Rectal smooth muscle tissue (tissue), 1 donor: ENCODE results near the gene ZNF516.

Experiments used
- H3K27ac ChIP-seq: one replicate; pipeline ENCODE4 v1.7.0; 2013; ENCODE audit warnings: low read depth, low read length, inconsistent platforms
- H3K27me3 ChIP-seq: one replicate; pipeline ENCODE4 v1.7.0; 2013; ENCODE audit warnings: low read length; ENCODE audit not compliant: control insufficient read depth, insufficient read depth
- H3K36me3 ChIP-seq: one replicate; pipeline ENCODE4 v1.7.0; 2013; ENCODE audit warnings: low read length; ENCODE audit not compliant: control insufficient read depth, insufficient read depth
- H3K4me1 ChIP-seq: one replicate; pipeline ENCODE4 v1.7.0; 2013; ENCODE audit warnings: low read length; ENCODE audit not compliant: control insufficient read depth, insufficient read depth
- H3K4me3 ChIP-seq: one replicate; pipeline ENCODE4 v1.7.0; 2013; ENCODE audit warnings: low read length
- H3K9ac ChIP-seq: one replicate; pipeline ENCODE4 v1.7.0; 2013; ENCODE audit warnings: low read length

Gene ZNF516

DNA sequence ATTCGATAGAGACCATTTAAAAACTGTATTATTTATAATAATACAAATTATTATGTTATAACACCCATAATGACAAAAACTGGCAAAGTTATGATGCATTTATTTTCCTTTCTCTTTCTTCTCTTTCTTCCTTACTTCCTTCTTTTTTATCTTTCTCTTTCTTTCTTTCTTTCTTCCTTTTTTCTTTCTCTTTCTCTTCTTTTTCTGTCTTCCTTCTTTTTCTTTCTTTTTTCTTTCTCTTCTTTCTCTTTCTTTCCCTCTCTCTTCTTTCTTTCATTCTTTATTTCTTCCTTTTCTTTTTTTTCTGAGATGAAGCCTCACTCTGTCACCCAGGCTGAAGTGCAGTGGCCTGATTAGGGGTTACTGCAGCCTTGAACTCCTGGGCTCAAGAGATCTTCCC, 27.5 kb upstream of the ZNF516 start:
- Histone ChIP-seq H3K4me3 (no peak overlapping the region), H3K27me3 (peaks cover 5% of the 10 kb centered on the region), H3K36me3 (no peaks in the 10 kb centered on the region), H3K9ac (no peak overlapping the region), H3K27ac (no peak overlapping the region), H3K4me1 (no peaks in the 10 kb centered on the region)

DNA sequence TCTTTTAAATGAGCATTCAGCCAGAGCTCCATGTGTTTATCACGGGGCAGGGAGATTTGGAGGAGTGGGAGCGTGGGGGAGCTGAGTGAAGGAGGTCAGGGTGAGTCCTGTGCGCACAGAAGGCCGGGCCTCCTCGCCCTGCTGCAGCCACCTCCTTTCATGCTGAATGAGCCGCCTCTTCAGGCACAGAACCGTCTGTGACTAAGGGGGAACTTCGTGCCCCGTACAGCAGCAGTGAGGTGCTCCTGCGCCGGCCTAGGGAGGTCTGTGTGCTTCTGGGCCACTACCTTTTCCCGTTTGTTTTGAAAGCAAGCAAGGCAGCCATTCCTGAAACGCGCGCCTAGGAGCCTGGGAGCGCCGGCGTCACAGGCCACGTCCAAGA, 27.1 kb upstream of the ZNF516 start:
- Histone ChIP-seq H3K4me1 (no peaks in the 10 kb centered on the region), H3K4me3 (no peak overlapping the region), H3K9ac (no peak overlapping the region), H3K27me3 (peaks cover 2% of the 10 kb centered on the region), H3K36me3 (no peaks in the 10 kb centered on the region), H3K27ac (no peak overlapping the region)

DNA sequence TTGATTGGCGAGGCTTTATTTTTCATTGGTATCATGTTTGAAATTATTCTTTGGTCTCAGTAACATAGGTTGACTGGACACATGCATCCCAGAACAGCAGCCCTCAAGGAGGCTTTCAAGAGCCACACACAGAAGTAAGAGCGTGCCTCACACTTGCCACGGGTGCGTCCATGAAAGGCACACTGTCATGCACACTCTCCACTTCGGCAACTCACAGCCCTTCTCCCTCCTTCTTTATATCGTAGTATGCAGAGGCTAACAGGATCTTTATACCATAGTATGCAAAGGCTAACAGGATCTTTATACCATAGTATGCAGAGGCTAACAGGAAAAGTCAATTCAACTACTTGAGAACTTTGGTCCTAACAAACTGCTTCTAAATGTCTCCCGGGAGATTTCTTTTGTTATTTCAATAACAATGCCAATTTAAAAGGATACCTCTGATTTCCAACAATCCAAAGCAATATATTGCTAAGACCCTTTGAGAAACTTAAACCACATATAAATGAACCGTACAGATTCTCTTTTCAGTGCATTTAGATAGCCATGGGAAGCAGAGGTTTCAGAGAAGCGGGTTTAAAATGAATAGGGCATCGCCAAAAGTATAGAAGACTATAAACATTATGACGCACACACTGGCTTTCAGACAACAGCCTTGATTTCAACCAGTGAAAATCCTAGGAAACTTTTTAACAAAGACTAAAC, 26.5 kb upstream of the ZNF516 start:
- no peak overlapping the region for H3K4me3 ChIP-seq
- H3K27me3 ChIP-seq: no peaks in the 10 kb centered on the region
- no peak overlapping the region for H3K9ac ChIP-seq
- no peaks in the 10 kb centered on the region for H3K4me1 ChIP-seq
- H3K27ac ChIP-seq: no peak overlapping the region
- no peaks in the 10 kb centered on the region for H3K36me3 ChIP-seq

DNA sequence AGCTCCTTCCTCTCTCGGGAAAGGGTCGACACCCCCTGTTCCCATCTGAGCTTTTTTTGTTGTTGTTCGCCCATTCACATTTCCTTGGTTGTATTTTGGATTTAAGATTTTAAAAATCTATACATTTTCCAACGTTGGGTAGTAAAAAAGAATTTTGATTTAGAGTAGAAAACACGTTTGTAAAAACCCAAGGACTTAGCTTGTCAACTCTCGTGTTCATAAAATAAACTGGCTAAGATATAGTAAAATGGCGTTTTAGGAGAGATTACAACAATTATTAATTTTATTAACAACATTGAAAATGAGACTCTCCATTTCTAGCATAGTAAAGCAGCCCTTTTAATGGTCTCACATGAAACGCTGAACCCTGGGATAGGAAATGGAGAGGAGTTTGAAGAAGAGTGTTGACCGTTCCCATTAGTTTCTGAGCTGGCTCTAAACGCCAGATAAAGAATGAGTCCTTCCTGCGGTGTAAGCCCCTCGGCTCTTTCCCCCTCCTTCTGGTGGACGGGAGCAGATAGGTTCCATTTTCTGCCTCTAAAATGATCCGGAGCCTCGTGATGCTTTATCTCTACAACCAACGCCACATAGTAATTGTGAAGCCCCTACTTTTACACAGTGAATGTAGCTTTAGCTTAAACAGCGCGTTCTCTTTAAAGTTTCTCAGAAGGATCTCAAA, 24.0 kb upstream of the ZNF516 start:
- H3K27ac ChIP-seq: peak overlapping the region; percentile 10

DNA sequence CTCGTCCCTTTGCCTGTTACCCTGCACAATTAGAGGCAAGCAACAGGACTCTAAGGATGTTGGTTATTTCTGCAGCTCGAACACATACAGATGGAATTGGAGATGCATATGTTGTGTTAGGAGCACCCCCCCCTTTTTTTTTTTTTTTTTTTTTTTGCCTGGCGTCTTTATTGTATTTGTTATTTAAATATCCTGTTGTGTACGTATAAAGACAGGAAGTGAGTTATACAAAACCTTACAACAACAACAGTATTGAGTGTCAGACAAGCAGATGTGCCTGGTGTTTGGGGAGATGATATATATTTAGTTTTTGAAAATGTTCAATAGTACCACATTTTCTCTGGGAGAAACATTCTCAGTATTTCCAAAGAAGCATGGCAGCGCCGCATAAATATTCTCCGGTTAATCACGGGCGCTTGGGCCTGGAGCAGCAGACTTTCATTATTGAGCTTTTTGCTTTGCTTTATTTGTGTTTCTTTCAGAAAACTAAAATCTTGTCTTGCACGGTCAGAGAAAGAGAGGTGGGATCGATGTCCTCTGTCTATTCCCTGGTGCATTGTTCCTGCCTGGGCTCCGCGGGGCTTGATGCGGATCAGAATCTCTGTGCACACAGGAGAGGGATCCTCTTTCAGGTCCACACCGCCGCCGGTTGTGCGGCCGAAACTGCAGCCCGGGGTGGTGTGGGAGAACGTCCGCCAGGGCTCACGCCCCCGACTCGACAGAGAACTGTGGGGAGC, 23.2 kb upstream of the ZNF516 start:
- Histone ChIP-seq H3K27ac (peak overlapping the region; percentile 10), H3K36me3 (no peaks in the 10 kb centered on the region), H3K4me1 (no peaks in the 10 kb centered on the region), H3K9ac (no peak overlapping the region), H3K27me3 (no peaks in the 10 kb centered on the region), H3K4me3 (peak overlapping the region; percentile 29)

More for the DNA sequence above, 24.0 kb upstream of the ZNF516 start:
- Histone ChIP-seq H3K4me3 (peak overlapping the region; percentile 29), H3K9ac (no peak overlapping the region), H3K4me1 (no peaks in the 10 kb centered on the region), H3K36me3 (no peaks in the 10 kb centered on the region), H3K27me3 (no peaks in the 10 kb centered on the region)

DNA sequence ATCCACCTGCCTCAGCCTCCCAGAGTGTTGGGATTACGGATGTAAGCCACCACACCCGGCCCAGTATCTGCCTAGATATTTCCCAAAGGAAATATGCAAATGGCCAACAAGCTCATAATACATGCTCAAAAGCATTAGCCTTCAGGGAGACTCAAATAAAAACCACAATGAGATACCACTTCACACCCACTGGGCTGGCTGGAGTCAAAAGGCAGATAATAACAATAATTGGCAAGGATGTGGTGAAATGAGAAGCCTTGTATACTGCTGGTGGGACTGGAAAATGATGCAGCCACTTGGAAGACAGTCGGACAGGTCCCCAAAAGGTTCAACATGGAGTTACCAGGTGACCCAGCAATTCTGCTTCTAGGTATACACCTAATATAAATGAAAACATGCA, 20.5 kb upstream of the ZNF516 start:
- Histone ChIP-seq H3K27me3 (no peaks in the 10 kb centered on the region), H3K4me3 (no peak overlapping the region), H3K9ac (no peak overlapping the region), H3K4me1 (no peaks in the 10 kb centered on the region), H3K27ac (no peak overlapping the region), H3K36me3 (no peaks in the 10 kb centered on the region)

DNA sequence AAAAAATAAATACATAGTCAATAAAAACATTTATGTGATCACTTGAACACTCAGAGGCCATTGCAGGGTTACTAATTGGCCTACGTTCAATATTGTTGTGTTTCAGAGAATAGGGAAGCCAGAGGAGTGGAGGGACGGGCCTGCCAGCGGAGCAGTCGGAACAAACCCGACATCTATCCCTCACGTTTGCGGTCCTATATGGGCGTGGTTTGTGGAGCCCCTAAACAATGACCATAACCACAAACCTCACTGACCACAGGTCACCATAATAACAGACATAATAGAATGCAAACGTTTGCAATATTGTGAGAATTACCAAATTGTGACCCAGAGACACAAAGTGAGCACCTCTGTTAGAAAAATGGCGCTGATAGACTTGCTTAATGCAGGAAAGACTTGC, 19.5 kb upstream of the ZNF516 start:
- H3K27me3 ChIP-seq: no peaks in the 10 kb centered on the region
- H3K4me1 ChIP-seq: no peaks in the 10 kb centered on the region
- no peak overlapping the region for H3K9ac ChIP-seq
- no peaks in the 10 kb centered on the region for H3K36me3 ChIP-seq
- no peak overlapping the region for H3K4me3 ChIP-seq
- H3K27ac ChIP-seq: no peak overlapping the region

DNA sequence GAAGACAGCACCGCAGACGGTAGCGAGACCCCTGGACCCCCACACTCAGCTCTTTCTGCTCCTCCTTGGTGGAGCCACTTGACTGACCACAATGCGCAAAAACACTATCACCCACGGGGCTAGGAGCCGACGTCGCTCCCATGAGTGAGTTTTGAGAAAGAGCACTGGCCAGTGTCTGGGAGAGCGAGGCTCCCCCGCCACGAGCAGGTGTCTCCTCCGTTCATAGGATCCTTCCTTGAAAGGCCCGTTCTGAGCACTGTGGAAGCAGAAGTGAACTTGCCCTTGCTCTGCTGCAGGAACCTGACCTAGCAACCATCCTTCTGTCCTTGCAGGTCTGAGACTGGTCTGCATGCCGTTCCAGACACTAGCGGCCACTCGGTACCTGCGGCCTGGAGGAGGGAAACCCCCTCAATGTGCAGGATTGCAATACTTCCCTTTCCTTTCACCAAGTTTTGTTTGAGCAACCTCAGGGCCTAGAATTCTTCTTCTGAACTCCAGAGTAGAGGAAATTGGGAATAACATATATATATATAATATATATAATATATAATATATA, 12.9 kb upstream of the ZNF516 start:
- H3K27ac ChIP-seq: no peak overlapping the region
- H3K9ac ChIP-seq: no peak overlapping the region
- H3K4me3 ChIP-seq: no peak overlapping the region
- H3K27me3 ChIP-seq: no peaks in the 10 kb centered on the region
- no peaks in the 10 kb centered on the region for H3K4me1 ChIP-seq
- H3K36me3 ChIP-seq: no peaks in the 10 kb centered on the region

DNA sequence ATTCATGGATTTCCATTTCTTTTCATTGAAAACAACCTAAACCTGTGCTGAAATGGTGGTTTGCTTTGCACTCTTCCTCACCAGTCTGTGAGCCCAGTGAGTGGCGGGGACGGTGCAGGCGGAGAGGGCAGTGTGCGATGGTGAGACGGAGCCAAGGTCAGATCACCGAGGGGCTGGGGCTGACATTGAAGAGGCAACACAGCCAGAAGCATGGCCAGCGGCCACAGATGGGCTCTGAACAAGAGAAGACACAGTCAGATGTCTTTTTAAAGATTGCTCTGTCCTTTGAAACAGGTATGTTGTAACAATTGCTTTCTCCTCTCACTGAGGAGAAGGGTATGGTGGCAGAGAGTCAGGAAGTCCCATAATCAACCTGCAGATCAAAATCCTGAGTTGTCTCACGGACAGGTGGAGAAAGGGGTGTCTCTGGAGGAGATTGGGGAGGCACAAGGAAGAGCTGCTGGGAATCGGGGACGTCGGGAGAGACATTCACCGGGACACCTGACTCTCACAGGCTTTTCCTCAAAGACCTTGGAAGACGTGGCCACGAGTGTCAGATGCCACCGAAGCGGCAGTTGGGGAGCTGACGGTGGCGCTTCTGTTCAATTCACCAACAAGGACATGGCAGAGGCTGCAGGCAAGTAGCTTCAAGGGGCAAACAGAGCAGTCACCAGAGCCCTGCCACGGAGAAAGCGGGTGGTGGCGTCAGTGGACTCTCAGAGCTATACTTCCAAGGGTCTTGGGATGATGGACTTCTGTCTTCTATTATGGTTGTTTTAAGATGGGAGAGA, 12.1 kb upstream of the ZNF516 start:
- Histone ChIP-seq H3K36me3 (no peaks in the 10 kb centered on the region), H3K9ac (no peak overlapping the region), H3K4me1 (no peaks in the 10 kb centered on the region), H3K4me3 (no peak overlapping the region), H3K27ac (no peak overlapping the region), H3K27me3 (no peaks in the 10 kb centered on the region)

DNA sequence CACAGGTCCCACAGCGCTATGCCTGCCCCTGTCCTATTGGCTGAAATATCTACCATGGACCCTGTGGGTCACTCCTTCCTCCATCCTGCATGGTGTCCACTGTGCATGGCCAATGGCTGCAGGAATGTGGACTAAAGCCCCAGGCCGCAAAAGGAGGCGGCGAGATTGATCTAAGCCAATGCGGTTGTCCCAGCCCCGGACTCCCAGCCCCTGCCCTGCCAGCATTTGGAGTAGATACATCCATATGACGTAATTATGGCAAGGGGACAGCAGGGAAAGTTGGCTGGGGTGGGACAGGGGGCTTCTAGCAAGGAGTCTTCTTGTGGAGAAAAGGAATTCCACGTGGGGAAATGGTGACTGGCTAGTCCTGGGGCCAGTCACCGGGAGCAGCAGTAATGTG, 11.4 kb upstream of the ZNF516 start:
- Histone ChIP-seq H3K4me3 (no peak overlapping the region), H3K27me3 (no peaks in the 10 kb centered on the region)

GRCh38 chr18:76505614-76506013, 10.6 kb upstream of the ZNF516 start:
- no peaks in the 10 kb centered on the region for H3K27me3 ChIP-seq
- H3K9ac ChIP-seq: no peak overlapping the region
- no peak overlapping the region for H3K27ac ChIP-seq
- H3K36me3 ChIP-seq: no peaks in the 10 kb centered on the region
- H3K4me3 ChIP-seq: no peak overlapping the region
- H3K4me1 ChIP-seq: no peaks in the 10 kb centered on the region

More for the DNA sequence above, 11.4 kb upstream of the ZNF516 start:
- Histone ChIP-seq H3K27ac (no peak overlapping the region), H3K36me3 (no peaks in the 10 kb centered on the region), H3K9ac (no peak overlapping the region), H3K4me1 (no peaks in the 10 kb centered on the region)

DNA sequence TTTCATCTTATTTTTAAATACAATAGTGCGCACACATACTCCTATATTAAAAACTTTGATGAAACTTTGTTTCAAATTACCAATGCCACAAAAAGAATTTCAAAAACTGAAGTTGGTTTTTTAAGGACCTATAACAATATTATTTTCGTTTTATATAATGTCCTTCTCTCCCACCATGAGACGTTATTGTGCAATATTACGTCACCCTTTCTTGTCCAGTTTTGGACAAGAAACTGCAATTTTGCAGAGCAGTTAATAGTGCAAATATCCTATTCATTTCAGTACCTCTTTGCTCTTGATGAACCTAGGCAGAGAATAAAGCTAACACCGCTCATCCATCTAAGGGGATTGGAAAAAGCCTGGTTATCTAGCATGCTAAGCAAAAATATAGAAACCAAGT, 9.7 kb upstream of the ZNF516 start:
- Histone ChIP-seq H3K27ac (no peak overlapping the region), H3K4me1 (no peaks in the 10 kb centered on the region), H3K4me3 (no peak overlapping the region), H3K9ac (no peak overlapping the region), H3K27me3 (no peaks in the 10 kb centered on the region), H3K36me3 (no peaks in the 10 kb centered on the region)
